ENCODE data around the gene ADCY9.

ADCY9 gene

DNA sequence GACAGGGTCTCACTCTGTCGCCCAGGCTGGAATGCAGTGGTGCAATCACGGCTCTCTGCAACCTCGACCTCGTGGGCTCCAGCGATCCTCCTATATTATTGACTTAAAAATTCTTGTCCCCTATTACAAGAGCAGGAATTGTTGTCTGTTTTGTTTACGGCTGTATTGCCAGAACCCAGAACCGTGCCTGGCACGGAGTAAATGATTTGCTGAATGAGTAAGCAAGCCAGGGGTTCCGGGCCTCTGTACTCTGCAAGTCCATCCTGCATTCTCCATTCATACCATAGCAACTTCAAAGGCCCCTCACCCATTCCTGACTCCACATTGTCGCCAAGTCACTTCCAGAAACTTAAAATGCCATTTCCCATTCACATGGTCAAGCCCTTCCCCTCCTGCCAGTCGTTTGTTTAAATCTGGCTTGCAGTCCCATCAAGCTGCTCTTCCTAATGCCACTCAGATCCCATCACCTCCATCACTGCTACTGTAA, 6.9 kb downstream of the ADCY9 start:
- Histone ChIP-seq H3K4me3 (IDR thresholded peaks at IDR 0.05; ENCODE audit: insufficient read depth, low read depth, low read length) (no peak overlapping the region), H3K4me2 (no peak overlapping the region), H3K27me3 (ENCODE audit: insufficient read depth, low read depth) (no peaks in the 10 kb centered on the region), H3K79me2 (ENCODE audit: insufficient read depth, low read depth) (peaks cover 16% of the 10 kb centered on the region; the same call in 1 of the 2 replicates), H2AFZ (ENCODE audit: low read depth) (no peak overlapping the region), H3K27ac (no peak overlapping the region), H3K4me1 (ENCODE audit: low read depth, poor library complexity, severe bottlenecking) (peaks cover 25% of the 10 kb centered on the region), H3K36me3 (ENCODE audit: insufficient read depth) (no peaks in the 10 kb centered on the region; the same call in 1 of the 2 replicates), H3K9ac (no peak overlapping the region), H4K20me1 (ENCODE audit: insufficient read depth) (no peaks in the 10 kb centered on the region)
- TF ChIP-seq, protein P1, sequence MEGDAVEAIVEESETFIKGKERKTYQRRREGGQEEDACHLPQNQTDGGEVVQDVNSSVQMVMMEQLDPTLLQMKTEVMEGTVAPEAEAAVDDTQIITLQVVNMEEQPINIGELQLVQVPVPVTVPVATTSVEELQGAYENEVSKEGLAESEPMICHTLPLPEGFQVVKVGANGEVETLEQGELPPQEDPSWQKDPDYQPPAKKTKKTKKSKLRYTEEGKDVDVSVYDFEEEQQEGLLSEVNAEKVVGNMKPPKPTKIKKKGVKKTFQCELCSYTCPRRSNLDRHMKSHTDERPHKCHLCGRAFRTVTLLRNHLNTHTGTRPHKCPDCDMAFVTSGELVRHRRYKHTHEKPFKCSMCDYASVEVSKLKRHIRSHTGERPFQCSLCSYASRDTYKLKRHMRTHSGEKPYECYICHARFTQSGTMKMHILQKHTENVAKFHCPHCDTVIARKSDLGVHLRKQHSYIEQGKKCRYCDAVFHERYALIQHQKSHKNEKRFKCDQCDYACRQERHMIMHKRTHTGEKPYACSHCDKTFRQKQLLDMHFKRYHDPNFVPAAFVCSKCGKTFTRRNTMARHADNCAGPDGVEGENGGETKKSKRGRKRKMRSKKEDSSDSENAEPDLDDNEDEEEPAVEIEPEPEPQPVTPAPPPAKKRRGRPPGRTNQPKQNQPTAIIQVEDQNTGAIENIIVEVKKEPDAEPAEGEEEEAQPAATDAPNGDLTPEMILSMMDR (conservative IDR thresholded peaks at IDR 0.05; ENCODE audit: low read depth, low read length): no peak

DNA sequence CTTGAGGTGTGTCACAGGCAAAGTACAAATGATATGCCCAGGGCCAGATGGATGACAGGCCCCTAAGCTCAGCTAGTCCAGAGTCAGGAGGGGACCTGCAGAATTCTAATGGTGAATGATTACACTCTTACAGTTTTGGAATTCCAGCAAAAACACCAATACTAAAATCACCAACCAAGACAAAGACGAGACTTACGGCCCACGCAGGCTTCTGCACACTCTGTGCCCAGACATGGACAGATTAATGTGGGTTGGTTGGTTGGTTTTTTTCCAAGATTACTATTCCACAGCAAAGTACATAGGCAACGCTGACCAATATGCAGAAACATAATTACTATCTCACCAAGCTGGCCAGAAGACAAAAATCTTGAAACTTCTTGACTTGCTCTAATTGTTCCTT, 9.7 kb downstream of the ADCY9 start:
- no peak overlapping the region for H2AFZ ChIP-seq (ENCODE audit: low read depth)
- no peaks in the 10 kb centered on the region for H3K27me3 ChIP-seq (ENCODE audit: insufficient read depth, low read depth)
- no peaks in the 10 kb centered on the region for H3K36me3 ChIP-seq (ENCODE audit: insufficient read depth)
- no peaks in the 10 kb centered on the region for H3K79me2 ChIP-seq (ENCODE audit: insufficient read depth, low read depth)
- no peak overlapping the region for H3K4me3 ChIP-seq (IDR thresholded peaks at IDR 0.05; ENCODE audit: insufficient read depth, low read depth, low read length)
- TF ChIP-seq, protein P1 (conservative IDR thresholded peaks at IDR 0.05; ENCODE audit: low read depth, low read length): no peak
- peaks cover 2% of the 10 kb centered on the region for H3K4me1 ChIP-seq (ENCODE audit: low read depth, poor library complexity, severe bottlenecking)
- H4K20me1 ChIP-seq (ENCODE audit: insufficient read depth): no peaks in the 10 kb centered on the region
- no peak overlapping the region for H3K9ac ChIP-seq
- no peak overlapping the region for H3K4me2 ChIP-seq
- no peak overlapping the region for H3K27ac ChIP-seq

DNA sequence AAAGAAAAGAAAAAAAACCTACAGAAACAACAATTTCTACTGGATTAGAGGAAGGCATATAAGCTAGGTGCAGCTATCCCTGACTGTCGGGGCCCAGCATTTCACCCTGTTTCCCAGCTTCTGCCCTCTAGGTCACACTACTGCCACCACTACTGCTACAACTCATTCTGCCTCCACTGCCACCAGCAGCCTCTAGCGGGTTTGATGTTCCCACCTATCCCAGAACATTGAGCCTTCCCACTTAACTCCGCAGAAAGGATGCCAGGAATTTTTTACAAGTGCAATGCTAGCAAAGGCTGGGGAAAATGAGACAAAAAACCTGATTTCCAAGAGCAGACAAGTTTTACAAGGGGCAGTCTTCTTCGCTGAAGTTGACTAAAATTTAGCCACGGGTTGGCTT, 10.4 kb downstream of the ADCY9 start:
- Histone ChIP-seq H3K4me1 (ENCODE audit: low read depth, poor library complexity, severe bottlenecking) (no peaks in the 10 kb centered on the region), H4K20me1 (ENCODE audit: insufficient read depth) (no peaks in the 10 kb centered on the region), H3K4me2 (no peak overlapping the region), H3K27ac (no peak overlapping the region), H3K9ac (no peak overlapping the region), H2AFZ (ENCODE audit: low read depth) (no peak overlapping the region), H3K4me3 (IDR thresholded peaks at IDR 0.05; ENCODE audit: insufficient read depth, low read depth, low read length) (no peak overlapping the region), H3K79me2 (ENCODE audit: insufficient read depth, low read depth) (no peaks in the 10 kb centered on the region), H3K36me3 (ENCODE audit: insufficient read depth) (no peaks in the 10 kb centered on the region), H3K27me3 (ENCODE audit: insufficient read depth, low read depth) (no peaks in the 10 kb centered on the region)
- TF ChIP-seq, protein P1 (conservative IDR thresholded peaks at IDR 0.05; ENCODE audit: low read depth, low read length): no peak

DNA sequence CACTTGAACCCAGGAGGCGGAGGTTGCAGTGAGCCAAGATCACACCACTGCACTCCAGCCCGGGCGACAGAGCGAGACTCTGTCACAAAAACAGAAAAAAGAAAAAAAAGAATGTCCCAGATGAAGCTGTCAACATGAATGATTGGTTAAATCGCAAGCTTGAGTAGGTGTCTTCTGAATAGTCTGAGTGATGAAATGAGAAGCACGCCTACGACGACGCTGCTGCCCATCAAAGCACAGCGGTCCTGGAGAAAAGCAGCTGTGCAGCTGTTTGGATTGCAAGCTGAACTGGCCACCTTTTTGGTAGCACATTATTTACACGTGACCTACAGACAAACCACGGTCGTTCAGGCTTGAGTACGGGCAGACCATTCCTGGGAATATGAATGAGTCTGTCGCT, 12.5 kb downstream of the ADCY9 start:
- H3K79me2 ChIP-seq (ENCODE audit: insufficient read depth, low read depth): no peaks in the 10 kb centered on the region
- TF ChIP-seq, protein P1 (conservative IDR thresholded peaks at IDR 0.05; ENCODE audit: low read depth, low read length): no peak
- no peak overlapping the region for H3K27ac ChIP-seq
- no peaks in the 10 kb centered on the region for H4K20me1 ChIP-seq (ENCODE audit: insufficient read depth)
- H3K4me2 ChIP-seq: no peak overlapping the region
- no peaks in the 10 kb centered on the region for H3K4me1 ChIP-seq (ENCODE audit: low read depth, poor library complexity, severe bottlenecking)
- H2AFZ ChIP-seq (ENCODE audit: low read depth): no peak overlapping the region
- H3K9ac ChIP-seq: no peak overlapping the region
- H3K27me3 ChIP-seq (ENCODE audit: insufficient read depth, low read depth): no peaks in the 10 kb centered on the region
- H3K4me3 ChIP-seq (IDR thresholded peaks at IDR 0.05; ENCODE audit: insufficient read depth, low read depth, low read length): no peak overlapping the region
- no peaks in the 10 kb centered on the region for H3K36me3 ChIP-seq (ENCODE audit: insufficient read depth)
